Mesendoderm (in vitro differentiated cells): ENCODE data around the gene B3GALNT2. TPM values are rescaled to one million over a fixed set of nuclear protein-coding genes. Genes with fewer than 3 reads are reported as not detected.

ENCODE experiments used
- DNase-seq: peaks from one replicate; pipeline ENCODE4 v3.0.0; 2013
- H2AK5ac ChIP-seq: 2 replicates; pipeline ENCODE4 v1.6.1; 2013; ENCODE audit warnings: low read length, inconsistent platforms
- H2BK120ac ChIP-seq: 2 replicates; pipeline ENCODE4 v1.6.1; 2013; ENCODE audit warnings: low read depth, mild to moderate bottlenecking, low read length, moderate library complexity, mixed read lengths
- H2BK15ac ChIP-seq: replicated peaks from 2 replicates; pipeline ENCODE4 v1.6.1; 2013; ENCODE audit warnings: low read depth, mild to moderate bottlenecking, moderate library complexity
- H2BK5ac ChIP-seq: 2 replicates; pipeline ENCODE4 v1.6.1; 2013; ENCODE audit warnings: low read length, inconsistent platforms
- H3K18ac ChIP-seq: 2 replicates; pipeline ENCODE4 v1.6.1; 2013; ENCODE audit warnings: mild to moderate bottlenecking, low read length, mixed read lengths
- H3K23ac ChIP-seq: one replicate; pipeline ENCODE4 v1.6.1; 2013; ENCODE audit warnings: low read length
- H3K27ac ChIP-seq: 2 replicates; pipeline ENCODE4 v1.5.1; 2013; ENCODE audit warnings: low read depth, mild to moderate bottlenecking, inconsistent platforms, low read length, moderate library complexity
- H3K27me3 ChIP-seq: 2 replicates; pipeline ENCODE4 v1.6.1; 2013; ENCODE audit warnings: low read length, control low read depth, mild to moderate bottlenecking, inconsistent platforms; ENCODE audit not compliant: insufficient read depth, poor library complexity
- H3K36me3 ChIP-seq: 2 replicates; pipeline ENCODE4 v1.6.1; 2013; ENCODE audit warnings: low read length, inconsistent platforms; ENCODE audit not compliant: control insufficient read depth, insufficient read depth
- H3K4ac ChIP-seq: one replicate; pipeline ENCODE4 v1.6.1; 2013; ENCODE audit warnings: low read depth, mild to moderate bottlenecking, low read length, moderate library complexity
- H3K4me1 ChIP-seq: 2 replicates; pipeline ENCODE4 v1.6.1; 2013; ENCODE audit warnings: low read depth, low read length, inconsistent platforms; ENCODE audit not compliant: control insufficient read depth
- H3K4me2 ChIP-seq: 2 replicates; pipeline ENCODE4 v1.6.1; 2013; ENCODE audit warnings: low read length
- H3K4me3 ChIP-seq: 2 replicates; pipeline ENCODE4 v1.5.1; 2013; ENCODE audit warnings: mild to moderate bottlenecking, low read length
- H3K56ac ChIP-seq: one replicate; pipeline ENCODE4 v1.6.1; 2013; ENCODE audit warnings: low read length
- H3K79me1 ChIP-seq: 2 replicates; pipeline ENCODE4 v1.6.1; 2013; ENCODE audit warnings: low read length, inconsistent platforms
- H3K79me2 ChIP-seq: 2 replicates; pipeline ENCODE4 v1.6.1; 2013; ENCODE audit warnings: mild to moderate bottlenecking, low read length; ENCODE audit not compliant: control insufficient read depth, insufficient read depth
- H3K9ac ChIP-seq: 2 replicates; pipeline ENCODE4 v1.6.1; 2013; ENCODE audit warnings: low read length, inconsistent platforms
- H4K5ac ChIP-seq: one replicate; pipeline ENCODE4 v1.6.1; 2013; ENCODE audit warnings: low read length
- H4K8ac ChIP-seq: one replicate; pipeline ENCODE4 v1.6.1; 2013; ENCODE audit warnings: low read depth, mild to moderate bottlenecking, control low read depth, low read length, moderate library complexity
- WGBS: extraction: QIAGEN DNeasy Blood & Tissue Kit; methylation state at CpG from one replicate; pipeline ENCODE4 v1.1.7; 2013; ENCODE audit warnings: low lambda C conversion rate, missing lambda C conversion rate; ENCODE audit not compliant: insufficient coverage; ENCODE audit errors: extremely low coverage; 5-methylcytosine and 5-hydroxymethylcytosine counted together
- small RNA-seq: library from polyadenylated mRNA; stranded (forward); fragments of <200 nt; extraction: miRNeasy Mini kit (QIAGEN cat#:217004); gene quantifications from one replicate; pipeline ENCODE3, GENCODE V24; 2013; ENCODE audit not compliant: insufficient read depth

B3GALNT2 gene

DNA sequence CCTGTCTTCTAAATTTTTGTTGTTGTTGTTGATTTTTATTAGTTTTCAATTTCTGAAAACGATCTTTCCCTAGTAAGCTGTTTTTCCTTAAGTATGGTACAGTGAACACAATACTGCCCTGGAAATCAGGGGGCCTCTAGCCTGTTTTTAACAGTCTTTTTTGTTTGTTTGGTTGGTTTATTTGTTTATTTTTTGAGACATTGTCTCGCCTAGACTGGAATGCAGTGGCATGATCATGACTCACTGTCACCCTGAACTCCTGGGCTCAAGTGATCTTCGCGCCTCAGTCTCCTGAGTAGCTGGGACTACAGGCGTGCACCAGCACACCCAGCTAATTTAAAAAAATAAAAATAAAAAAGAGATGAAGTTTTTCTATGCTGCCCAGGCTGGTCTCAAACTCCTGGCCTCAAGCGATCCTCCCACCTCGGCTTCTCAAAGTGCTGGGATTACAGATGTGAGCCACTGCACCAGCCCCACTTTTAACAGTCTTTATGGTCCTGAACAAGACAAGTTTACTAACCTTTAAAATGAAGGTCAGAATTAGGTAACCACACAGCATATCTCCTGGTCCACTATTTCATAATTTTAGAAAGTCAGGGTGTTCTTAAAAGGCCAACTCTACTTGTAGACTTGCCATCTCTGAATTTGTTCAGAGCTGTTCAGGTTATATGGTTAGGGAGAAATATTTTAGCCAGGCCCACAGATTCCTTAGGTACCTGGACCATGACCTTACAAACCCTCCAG, 101.6 kb downstream of the B3GALNT2 start:
- H2BK15ac ChIP-seq, result no peak overlapping the region
- no peak overlapping the region for H3K4me3 ChIP-seq
- no peak overlapping the region for H3K18ac ChIP-seq
- no peak overlapping the region for H3K4ac ChIP-seq
- H3K27ac ChIP-seq, result no peak overlapping the region
- no peak overlapping the region for H2AK5ac ChIP-seq
- peaks cover 7% of the 10 kb centered on the region for H3K79me1 ChIP-seq
- H4K5ac ChIP-seq, result no peak overlapping the region
- no peak overlapping the region for H3K23ac ChIP-seq
- H3K4me1 ChIP-seq, result no peaks in the 10 kb centered on the region
- no peaks in the 10 kb centered on the region for H3K27me3 ChIP-seq
- DNase-seq, result peak; percentile 45
- H3K9ac ChIP-seq, result no peak overlapping the region
- H3K56ac ChIP-seq, result no peak overlapping the region
- peaks cover 2% of the 10 kb centered on the region for H3K79me2 ChIP-seq
- no peak overlapping the region for H2BK120ac ChIP-seq
- H4K8ac ChIP-seq, result no peak overlapping the region
- H3K4me2 ChIP-seq, result no peak overlapping the region
- no peaks in the 10 kb centered on the region for H3K36me3 ChIP-seq
- no peak overlapping the region for H2BK5ac ChIP-seq
- no CpG with 5 or more reads among the region's 7 CpGs for WGBS

DNA sequence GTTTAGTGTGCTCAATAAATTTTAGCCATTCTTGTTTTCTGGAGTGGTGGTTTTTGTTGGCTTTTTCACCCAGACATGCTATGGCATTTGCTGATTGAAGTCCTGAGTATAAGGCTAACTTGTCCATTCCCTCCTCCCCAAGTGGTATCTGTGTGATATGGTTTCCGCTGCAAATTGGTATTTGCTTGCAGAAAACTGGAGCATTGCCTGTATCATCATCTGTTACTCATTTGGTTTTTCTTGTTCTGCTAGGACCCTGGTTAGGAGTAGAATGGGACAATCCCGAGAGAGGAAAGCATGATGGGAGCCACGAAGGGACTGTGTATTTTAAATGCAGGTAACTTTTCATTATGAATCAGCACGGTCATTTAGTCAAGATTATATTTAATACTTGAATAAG, 103.0 kb downstream of the B3GALNT2 start:
- no peak overlapping the region for H3K23ac ChIP-seq
- no peak overlapping the region for H3K27ac ChIP-seq
- no peaks in the 10 kb centered on the region for H3K27me3 ChIP-seq
- H2BK15ac ChIP-seq, result no peak overlapping the region
- no peaks in the 10 kb centered on the region for H3K4me1 ChIP-seq
- H3K9ac ChIP-seq, result no peak overlapping the region
- no peak overlapping the region for H2BK5ac ChIP-seq
- H2BK120ac ChIP-seq, result no peak overlapping the region
- peaks cover 2% of the 10 kb centered on the region for H3K79me2 ChIP-seq
- peaks cover 8% of the 10 kb centered on the region for H3K79me1 ChIP-seq
- no peak overlapping the region for H3K4me3 ChIP-seq
- no peak for DNase-seq
- no peak overlapping the region for H3K4ac ChIP-seq
- no CpG with 5 or more reads among the region's 4 CpGs for WGBS
- H4K5ac ChIP-seq, result no peak overlapping the region
- no peak overlapping the region for H3K4me2 ChIP-seq
- H3K56ac ChIP-seq, result no peak overlapping the region
- H3K18ac ChIP-seq, result no peak overlapping the region
- no peaks in the 10 kb centered on the region for H3K36me3 ChIP-seq
- H2AK5ac ChIP-seq, result no peak overlapping the region
- H4K8ac ChIP-seq, result no peak overlapping the region

Small RNAs within 50 kb of the gene (small RNA-seq; reads per million reads assigned to genes)
- gene MTCO3P46, result not detected
- gene MTND4LP21, result not detected
- not detected for gene RPS21P1
